22Rv1 (cell line): Measurements from ENCODE around the gene GASK1A.

Source experiments
- H3K27ac ChIP-seq: fragments of 450-650 bp; 2 replicates; pipeline ENCODE4 v1.5.1; 2017
- CTCF ChIP-seq: fragments of 450-650 bp; IDR thresholded peaks from 2 replicates; pipeline ENCODE4 v1.5.1; 2017; ENCODE audit warnings: mild to moderate bottlenecking
- ZFX ChIP-seq: fragments of 450-650 bp; IDR thresholded peaks from 2 replicates; pipeline ENCODE4 v1.6.1; 2017; ENCODE audit warnings: antibody characterized with exemption, borderline replicate concordance

The GASK1A gene

GRCh38 chr3:43015991-43016865, 37.1 kb downstream of the GASK1A start:
- H3K27ac ChIP-seq, result no peak overlapping the region
- TF ChIP-seq CTCF (no peak), ZFX (no peak)

- TF ChIP-seq CTCF, result no peak
- no peak for TF ChIP-seq ZFX
Measured at GRCh38 chr3:43017004-43017403, 37.9 kb downstream of the GASK1A start.

GRCh38 chr3:43017593-43018195, 38.6 kb downstream of the GASK1A start:
- no peak overlapping the region for H3K27ac ChIP-seq
- TF ChIP-seq ZFX, result no peak
- no peak for TF ChIP-seq CTCF

More at GRCh38 chr3:43017004-43017403, 37.9 kb downstream of the GASK1A start:
- no peak overlapping the region for H3K27ac ChIP-seq

- no peak overlapping the region for H3K27ac ChIP-seq
- TF ChIP-seq ZFX, result no peak
- no peak for TF ChIP-seq CTCF
Measured at GRCh38 chr3:43018246-43018645, 39.1 kb downstream of the GASK1A start.

- no peak for TF ChIP-seq CTCF
- TF ChIP-seq ZFX, result no peak
- H3K27ac ChIP-seq, result no peak overlapping the region
Measured at GRCh38 chr3:43019006-43019809, 40.1 kb downstream of the GASK1A start.

- H3K27ac ChIP-seq, result no peak overlapping the region
- no peak for TF ChIP-seq CTCF
- no peak for TF ChIP-seq ZFX
Measured at GRCh38 chr3:43019826-43020225, 40.7 kb downstream of the GASK1A start.

- no peak for TF ChIP-seq ZFX
- no peak for TF ChIP-seq CTCF
- H3K27ac ChIP-seq, result no peak overlapping the region
Measured at GRCh38 chr3:43021186-43021585, 42.1 kb downstream of the GASK1A start.
